Measurements from ENCODE around the gene HMGA1. TPM values are rescaled to one million over a fixed set of nuclear protein-coding genes. Genes with fewer than 3 reads are reported as not detected.

The HMGA1 gene
- total and polyA plus RNA-seq, 2 experiments from 2014 or later = 1,411 to 2,052 TPM

- no peak overlapping the region for H3K4me3 Mint-ChIP-seq
- H3K36me3 ChIP-seq (ENCODE audit: insufficient read depth) = no peaks in the 10 kb centered on the region
- no peak overlapping the region for H3K4me3 ChIP-seq
- peaks cover 19% of the 10 kb centered on the region for H3K4me1 Mint-ChIP-seq
- peaks cover 2% of the 10 kb centered on the region; the same call in 2 of the 3 replicates for H3K36me3 Mint-ChIP-seq (ENCODE audit: low read depth)
- H3K79me2 ChIP-seq (replicated peaks; ENCODE audit: insufficient read depth) = no peaks in the 10 kb centered on the region
- H3K4me2 ChIP-seq = no peak overlapping the region
- TF ChIP-seq ZNF331 (CRISPR knock-in tag; IDR thresholded peaks at IDR 0.05; ENCODE audit: low read depth) (no peak), STAT1 (IDR thresholded peaks at IDR 0.05; ENCODE audit: unreplicated experiment) (no peak), EZH2phosphoT487 (IDR thresholded peaks at IDR 0.05; ENCODE audit: unreplicated experiment) (no peak), ZNF114 (CRISPR knock-in tag; IDR thresholded peaks at IDR 0.05) (no peak), ETS1 (IDR thresholded peaks at IDR 0.05) (no peak), NANOG (IDR thresholded peaks at IDR 0.05; ENCODE audit: borderline replicate concordance) (no peak), JUNB (IDR thresholded peaks at IDR 0.05; ENCODE audit: unreplicated experiment) (no peak), CREB1 (CRISPR knock-in tag; IDR thresholded peaks at IDR 0.05; ENCODE audit: low read depth) (no peak), POLR2AphosphoS5 (IDR thresholded peaks at IDR 0.05; ENCODE audit: low read depth) (no peak)
- TF ChIP-seq, protein P1, sequence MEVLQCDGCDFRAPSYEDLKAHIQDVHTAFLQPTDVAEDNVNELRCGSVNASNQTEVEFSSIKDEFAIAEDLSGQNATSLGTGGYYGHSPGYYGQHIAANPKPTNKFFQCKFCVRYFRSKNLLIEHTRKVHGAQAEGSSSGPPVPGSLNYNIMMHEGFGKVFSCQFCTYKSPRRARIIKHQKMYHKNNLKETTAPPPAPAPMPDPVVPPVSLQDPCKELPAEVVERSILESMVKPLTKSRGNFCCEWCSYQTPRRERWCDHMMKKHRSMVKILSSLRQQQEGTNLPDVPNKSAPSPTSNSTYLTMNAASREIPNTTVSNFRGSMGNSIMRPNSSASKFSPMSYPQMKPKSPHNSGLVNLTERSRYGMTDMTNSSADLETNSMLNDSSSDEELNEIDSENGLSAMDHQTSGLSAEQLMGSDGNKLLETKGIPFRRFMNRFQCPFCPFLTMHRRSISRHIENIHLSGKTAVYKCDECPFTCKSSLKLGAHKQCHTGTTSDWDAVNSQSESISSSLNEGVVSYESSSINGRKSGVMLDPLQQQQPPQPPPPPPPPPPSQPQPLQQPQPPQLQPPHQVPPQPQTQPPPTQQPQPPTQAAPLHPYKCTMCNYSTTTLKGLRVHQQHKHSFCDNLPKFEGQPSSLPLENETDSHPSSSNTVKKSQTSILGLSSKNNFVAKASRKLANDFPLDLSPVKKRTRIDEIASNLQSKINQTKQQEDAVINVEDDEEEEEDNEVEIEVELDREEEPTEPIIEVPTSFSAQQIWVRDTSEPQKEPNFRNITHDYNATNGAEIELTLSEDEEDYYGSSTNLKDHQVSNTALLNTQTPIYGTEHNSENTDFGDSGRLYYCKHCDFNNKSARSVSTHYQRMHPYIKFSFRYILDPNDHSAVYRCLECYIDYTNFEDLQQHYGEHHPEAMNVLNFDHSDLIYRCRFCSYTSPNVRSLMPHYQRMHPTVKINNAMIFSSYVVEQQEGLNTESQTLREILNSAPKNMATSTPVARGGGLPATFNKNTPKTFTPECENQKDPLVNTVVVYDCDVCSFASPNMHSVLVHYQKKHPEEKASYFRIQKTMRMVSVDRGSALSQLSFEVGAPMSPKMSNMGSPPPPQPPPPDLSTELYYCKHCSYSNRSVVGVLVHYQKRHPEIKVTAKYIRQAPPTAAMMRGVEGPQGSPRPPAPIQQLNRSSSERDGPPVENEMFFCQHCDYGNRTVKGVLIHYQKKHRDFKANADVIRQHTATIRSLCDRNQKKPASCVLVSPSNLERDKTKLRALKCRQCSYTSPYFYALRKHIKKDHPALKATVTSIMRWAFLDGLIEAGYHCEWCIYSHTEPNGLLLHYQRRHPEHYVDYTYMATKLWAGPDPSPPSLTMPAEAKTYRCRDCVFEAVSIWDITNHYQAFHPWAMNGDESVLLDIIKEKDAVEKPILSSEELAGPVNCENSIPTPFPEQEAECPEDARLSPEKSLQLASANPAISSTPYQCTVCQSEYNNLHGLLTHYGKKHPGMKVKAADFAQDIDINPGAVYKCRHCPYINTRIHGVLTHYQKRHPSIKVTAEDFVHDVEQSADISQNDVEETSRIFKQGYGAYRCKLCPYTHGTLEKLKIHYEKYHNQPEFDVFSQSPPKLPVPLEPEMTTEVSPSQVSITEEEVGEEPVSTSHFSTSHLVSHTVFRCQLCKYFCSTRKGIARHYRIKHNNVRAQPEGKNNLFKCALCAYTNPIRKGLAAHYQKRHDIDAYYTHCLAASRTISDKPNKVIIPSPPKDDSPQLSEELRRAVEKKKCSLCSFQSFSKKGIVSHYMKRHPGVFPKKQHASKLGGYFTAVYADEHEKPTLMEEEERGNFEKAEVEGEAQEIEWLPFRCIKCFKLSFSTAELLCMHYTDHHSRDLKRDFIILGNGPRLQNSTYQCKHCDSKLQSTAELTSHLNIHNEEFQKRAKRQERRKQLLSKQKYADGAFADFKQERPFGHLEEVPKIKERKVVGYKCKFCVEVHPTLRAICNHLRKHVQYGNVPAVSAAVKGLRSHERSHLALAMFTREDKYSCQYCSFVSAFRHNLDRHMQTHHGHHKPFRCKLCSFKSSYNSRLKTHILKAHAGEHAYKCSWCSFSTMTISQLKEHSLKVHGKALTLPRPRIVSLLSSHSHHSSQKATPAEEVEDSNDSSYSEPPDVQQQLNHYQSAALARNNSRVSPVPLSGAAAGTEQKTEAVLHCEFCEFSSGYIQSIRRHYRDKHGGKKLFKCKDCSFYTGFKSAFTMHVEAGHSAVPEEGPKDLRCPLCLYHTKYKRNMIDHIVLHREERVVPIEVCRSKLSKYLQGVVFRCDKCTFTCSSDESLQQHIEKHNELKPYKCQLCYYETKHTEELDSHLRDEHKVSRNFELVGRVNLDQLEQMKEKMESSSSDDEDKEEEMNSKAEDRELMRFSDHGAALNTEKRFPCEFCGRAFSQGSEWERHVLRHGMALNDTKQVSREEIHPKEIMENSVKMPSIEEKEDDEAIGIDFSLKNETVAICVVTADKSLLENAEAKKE (CRISPR knock-in tag; IDR thresholded peaks at IDR 0.05) = no peak
- TF ChIP-seq, protein P2, sequence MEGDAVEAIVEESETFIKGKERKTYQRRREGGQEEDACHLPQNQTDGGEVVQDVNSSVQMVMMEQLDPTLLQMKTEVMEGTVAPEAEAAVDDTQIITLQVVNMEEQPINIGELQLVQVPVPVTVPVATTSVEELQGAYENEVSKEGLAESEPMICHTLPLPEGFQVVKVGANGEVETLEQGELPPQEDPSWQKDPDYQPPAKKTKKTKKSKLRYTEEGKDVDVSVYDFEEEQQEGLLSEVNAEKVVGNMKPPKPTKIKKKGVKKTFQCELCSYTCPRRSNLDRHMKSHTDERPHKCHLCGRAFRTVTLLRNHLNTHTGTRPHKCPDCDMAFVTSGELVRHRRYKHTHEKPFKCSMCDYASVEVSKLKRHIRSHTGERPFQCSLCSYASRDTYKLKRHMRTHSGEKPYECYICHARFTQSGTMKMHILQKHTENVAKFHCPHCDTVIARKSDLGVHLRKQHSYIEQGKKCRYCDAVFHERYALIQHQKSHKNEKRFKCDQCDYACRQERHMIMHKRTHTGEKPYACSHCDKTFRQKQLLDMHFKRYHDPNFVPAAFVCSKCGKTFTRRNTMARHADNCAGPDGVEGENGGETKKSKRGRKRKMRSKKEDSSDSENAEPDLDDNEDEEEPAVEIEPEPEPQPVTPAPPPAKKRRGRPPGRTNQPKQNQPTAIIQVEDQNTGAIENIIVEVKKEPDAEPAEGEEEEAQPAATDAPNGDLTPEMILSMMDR (conservative IDR thresholded peaks at IDR 0.05; ENCODE audit: low read depth in 2 of 2) = no peak
- H3F3A ChIP-seq (replicated peaks; ENCODE audit: low read depth) = peaks cover 4% of the 10 kb centered on the region
- no peaks in the 10 kb centered on the region for H4K20me1 ChIP-seq (replicated peaks; ENCODE audit: insufficient read depth)
- H3K27ac Mint-ChIP-seq = no peak overlapping the region
- no peak overlapping the region for H3K27ac ChIP-seq (ENCODE audit: low read depth)
- peaks cover 3% of the 10 kb centered on the region; the same call in 1 of the 2 replicates for H3K4me1 ChIP-seq (ENCODE audit: insufficient read depth)
- DNase-seq (ENCODE audit: low spot score) (no peak), ATAC-seq (no peak; the same call in 2 of the 3 replicates)
- peak overlapping the region; percentile 83; the same call in 1 of the 2 replicates for H2AFZ ChIP-seq
- peaks cover 8% of the 10 kb centered on the region for H3K27me3 Mint-ChIP-seq (ENCODE audit: insufficient read depth, low read depth, poor library complexity)
- peaks cover 6% of the 10 kb centered on the region; the same call in 2 of the 3 replicates for H3K9me3 Mint-ChIP-seq
- H3K9me2 ChIP-seq (ENCODE audit: insufficient read depth) = no peaks in the 10 kb centered on the region
- H3K27me3 ChIP-seq (ENCODE audit: insufficient read depth) = no peaks in the 10 kb centered on the region
These were observed 29.9 kb upstream of the HMGA1 start for GRCh38 chr6:34206726-34207125.
